Stomach (tissue), 4 donors: ENCODE measurements around the gene RAI2.

Experiments used
- CTCF ChIP-seq, 7 experiments: fragments of 450-650 bp in 4 of 7; fragments of 200-600 bp in 3 of 7; sonication (generic) in 3 of 7; IDR thresholded peaks; one replicate each; pipeline ENCODE4 v1.5.1; 2016 to 2019; ENCODE audit warnings: antibody characterized with exemption in 7 of 7, control low read depth in 2 of 7, mild to moderate bottlenecking in 1 of 7
- EP300 ChIP-seq: sonication (generic); formaldehyde crosslinking; IDR thresholded peaks from one replicate; pipeline ENCODE4 v1.6.1; 2017; ENCODE audit warnings: antibody characterized with exemption

GRCh38 chrX:17798921-17799320 is 62.2 kb downstream of the RAI2 start:
- TF ChIP-seq CTCF (IDR thresholded peaks at IDR 0.05) (no peak), EP300 (no peak)
